A673 (cell line): ENCODE data around the gene IL4R. TPM values are rescaled to one million over a fixed set of nuclear protein-coding genes. Genes with fewer than 3 reads are reported as not detected.
"Not testable (repeated sequence)": the region's sequence is repeated elsewhere in the genome, so short reads cannot be mapped to it uniquely, and the experiment has no call there.

ENCODE experiments used
- BruUV-seq: library from RNA; stranded (reverse); fragments of 400-500 nt; replicated peaks from 2 replicates; lab custom pipeline; 2021; lab: Mats Ljungman, UMichigan
- CTCF ChIA-PET: fragments of 300-600 bp; sonication (Branson Sonifier 250); formaldehyde crosslinking; loops from one replicate; lab custom pipeline; 2022; ENCODE audit warnings: antibody characterized with exemption; lab: Charles Lee
- POLR2A ChIA-PET: fragments of 300-600 bp; sonication (Branson Sonifier 250); formaldehyde crosslinking; loops from one replicate; lab custom pipeline; 2022; ENCODE audit warnings: antibody characterized with exemption; ENCODE audit not compliant: low non-redundant PET; lab: Charles Lee
- DNase-seq: peaks from one replicate; pipeline ENCODE4 v3.0.0-alpha.2; 2015; ENCODE audit warnings: low spot score
- H3K27ac ChIP-seq: fragments of 200-600 bp; sonication (generic); 2 replicates; pipeline ENCODE4 v1.5.1; 2016; ENCODE audit warnings: mixed run types, low read depth, mild to moderate bottlenecking, mixed read lengths, antibody characterized with exemption, low read length; ENCODE audit not compliant: poor library complexity, severe bottlenecking
- H3K27me3 ChIP-seq: fragments of 200-600 bp; sonication (generic); replicated peaks from 2 replicates; pipeline ENCODE4 v1.6.1; 2017; ENCODE audit warnings: mixed run types, low read depth, mild to moderate bottlenecking, mixed read lengths, antibody characterized with exemption, low read length; ENCODE audit not compliant: insufficient read depth, poor library complexity
- H3K36me3 ChIP-seq: fragments of 200-600 bp; sonication (generic); 2 replicates; pipeline ENCODE4 v1.6.1; 2016; ENCODE audit warnings: mixed run types, mild to moderate bottlenecking, mixed read lengths, antibody characterized with exemption, low read length; ENCODE audit not compliant: insufficient read depth, poor library complexity, severe bottlenecking
- H3K4me1 ChIP-seq: fragments of 200-600 bp; sonication (generic); 2 replicates; pipeline ENCODE4 v1.6.1; 2017; ENCODE audit warnings: mixed run types, mild to moderate bottlenecking, mixed read lengths, antibody characterized with exemption, low read length; ENCODE audit not compliant: insufficient read depth, poor library complexity, severe bottlenecking
- H3K4me3 ChIP-seq: fragments of 200-600 bp; sonication (generic); 2 replicates; pipeline ENCODE4 v1.5.1; 2016; ENCODE audit warnings: low read depth, mixed run types, mild to moderate bottlenecking, mixed read lengths, low read length; ENCODE audit not compliant: poor library complexity, severe bottlenecking
- H3K9me3 ChIP-seq: fragments of 200-600 bp; sonication (generic); 2 replicates; pipeline ENCODE4 v1.6.1; 2016; ENCODE audit warnings: mixed run types, low read depth, mild to moderate bottlenecking, mixed read lengths, antibody characterized with exemption, low read length; ENCODE audit not compliant: poor library complexity, severe bottlenecking
- EZH2 ChIP-seq: fragments of 200-600 bp; sonication (generic); IDR thresholded peaks from 2 replicates; pipeline ENCODE4 v1.6.1; 2017; ENCODE audit warnings: borderline replicate concordance, low read depth, mild to moderate bottlenecking, mixed read lengths, antibody characterized with exemption, low read length; ENCODE audit not compliant: poor library complexity, severe bottlenecking
- intact Hi-C: fragments of 100-400 bp; cut with micrococcal nuclease; formaldehyde crosslinking; loops from one replicate; pipeline ENCODE4 v1.10.0; 2022; ENCODE audit not compliant: unreplicated experiment
- total RNA-seq: library from RNA; stranded (reverse); gene quantifications from 2 replicates; pipeline ENCODE4 v1.2.3, GENCODE V29; 2021
- TF ChIP-seq, protein P1 (sequence below): fragments of 300-800, 200-600 bp; sonication (generic); conservative IDR thresholded peaks from 2 replicates; pipeline ENCODE4 v1.5.1; 2017; ENCODE audit warnings: low read depth, mild to moderate bottlenecking, antibody characterized with exemption, low read length, moderate library complexity, mixed read lengths

IL4R gene
- total RNA-seq, 1 experiment from 2014 or later, result 22.9 TPM

DNA sequence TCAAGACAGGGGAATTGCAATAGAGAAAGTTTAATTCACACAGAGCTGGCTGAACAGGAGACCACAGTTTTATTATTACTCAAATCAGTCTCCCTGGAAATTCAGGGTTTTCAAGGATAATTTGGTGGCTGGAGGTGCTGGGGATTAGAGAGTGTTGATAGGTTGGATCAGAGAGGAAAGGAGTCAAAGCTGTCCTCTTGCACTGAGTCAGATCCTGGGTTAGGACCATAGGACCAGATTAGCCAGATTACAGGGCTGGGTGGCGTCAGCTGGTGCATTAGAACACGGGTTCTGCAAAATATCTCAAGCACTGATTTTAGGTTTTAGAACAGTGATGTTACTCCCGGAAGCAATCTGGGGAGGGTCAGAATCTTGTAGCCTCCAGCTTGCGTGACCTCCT is 43.4 kb upstream of the IL4R start:
- H3K4me3 ChIP-seq, result no peak overlapping the region
- no peak overlapping the region for H3K27ac ChIP-seq
- no peak for DNase-seq
- H3K4me1 ChIP-seq, result peaks cover 8% of the 10 kb centered on the region
- ChIA-PET CTCF (no interaction called here), POLR2A (no interaction called here)
- intact Hi-C loops, result no loop called here
- no peaks in the 10 kb centered on the region for H3K36me3 ChIP-seq
- no TSS peak for BruUV-seq
- no peak for TF ChIP-seq EZH2
- TF ChIP-seq, protein P1, sequence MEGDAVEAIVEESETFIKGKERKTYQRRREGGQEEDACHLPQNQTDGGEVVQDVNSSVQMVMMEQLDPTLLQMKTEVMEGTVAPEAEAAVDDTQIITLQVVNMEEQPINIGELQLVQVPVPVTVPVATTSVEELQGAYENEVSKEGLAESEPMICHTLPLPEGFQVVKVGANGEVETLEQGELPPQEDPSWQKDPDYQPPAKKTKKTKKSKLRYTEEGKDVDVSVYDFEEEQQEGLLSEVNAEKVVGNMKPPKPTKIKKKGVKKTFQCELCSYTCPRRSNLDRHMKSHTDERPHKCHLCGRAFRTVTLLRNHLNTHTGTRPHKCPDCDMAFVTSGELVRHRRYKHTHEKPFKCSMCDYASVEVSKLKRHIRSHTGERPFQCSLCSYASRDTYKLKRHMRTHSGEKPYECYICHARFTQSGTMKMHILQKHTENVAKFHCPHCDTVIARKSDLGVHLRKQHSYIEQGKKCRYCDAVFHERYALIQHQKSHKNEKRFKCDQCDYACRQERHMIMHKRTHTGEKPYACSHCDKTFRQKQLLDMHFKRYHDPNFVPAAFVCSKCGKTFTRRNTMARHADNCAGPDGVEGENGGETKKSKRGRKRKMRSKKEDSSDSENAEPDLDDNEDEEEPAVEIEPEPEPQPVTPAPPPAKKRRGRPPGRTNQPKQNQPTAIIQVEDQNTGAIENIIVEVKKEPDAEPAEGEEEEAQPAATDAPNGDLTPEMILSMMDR, result no peak
- H3K27me3 ChIP-seq, result no peaks in the 10 kb centered on the region
- no peaks in the 10 kb centered on the region for H3K9me3 ChIP-seq

DNA sequence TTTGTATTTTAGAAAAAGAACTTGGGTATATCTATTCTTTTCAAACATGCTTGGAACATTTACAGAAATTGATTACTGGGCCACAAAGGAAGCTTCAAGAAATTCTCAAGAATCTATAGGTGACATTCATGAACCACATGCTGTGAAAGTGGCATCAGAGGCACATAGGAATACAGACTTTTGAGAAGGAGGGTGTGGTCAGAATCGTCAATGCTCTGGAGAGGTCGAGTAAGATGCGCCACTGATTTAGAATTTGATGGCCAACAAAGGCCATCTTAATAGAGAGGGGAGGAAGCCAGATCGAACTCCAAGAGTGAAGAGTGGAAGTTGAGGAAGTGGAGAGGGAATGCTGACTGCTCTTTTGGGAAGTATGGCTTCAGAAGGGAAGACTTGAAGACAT is 41.7 kb upstream of the IL4R start:
- intact Hi-C loops, result no loop called here
- ChIA-PET POLR2A (no interaction called here), CTCF (no interaction called here)
- DNase-seq, result no peak
- Histone ChIP-seq H3K36me3 (no peaks in the 10 kb centered on the region), H3K4me3 (no peak overlapping the region), H3K9me3 (no peaks in the 10 kb centered on the region), H3K4me1 (peaks cover 8% of the 10 kb centered on the region), H3K27ac (no peak overlapping the region), H3K27me3 (no peaks in the 10 kb centered on the region)
- BruUV-seq, result no TSS peak
- TF ChIP-seq, protein P1, result no peak
- no peak for TF ChIP-seq EZH2

DNA sequence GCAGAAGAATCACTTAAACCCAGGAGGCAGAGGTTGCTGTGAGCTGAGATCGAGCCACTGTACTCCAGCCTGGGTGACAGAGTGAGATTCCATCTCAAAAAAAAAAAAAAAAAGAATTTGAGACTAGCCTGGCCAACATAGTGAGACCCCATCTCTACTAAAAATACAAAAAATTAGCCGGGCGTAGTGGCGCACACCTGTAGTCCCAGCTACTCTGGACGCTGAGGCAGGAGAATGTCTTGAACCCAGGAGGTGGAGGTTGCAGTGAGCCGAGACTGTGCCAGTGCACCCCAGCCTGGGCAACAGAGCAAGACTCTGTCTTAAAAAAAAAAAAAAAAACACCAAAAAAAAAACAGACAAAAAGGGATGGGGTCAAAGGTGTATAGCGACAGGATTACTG is 41.1 kb upstream of the IL4R start:
- CTCF ChIA-PET, BruUV-seq, intact Hi-C loops, H3K36me3 ChIP-seq, H3K27me3 ChIP-seq, H3K4me3 ChIP-seq, H3K9me3 ChIP-seq, H3K27ac ChIP-seq, DNase-seq, H3K4me1 ChIP-seq: not testable (repeated sequence)
- POLR2A ChIA-PET, result interaction anchor here (0.6 kb wide), 1 partner anchor 10 kb away, joined by 3 read pairs; no protein-coding TSS in a partner anchor

DNA sequence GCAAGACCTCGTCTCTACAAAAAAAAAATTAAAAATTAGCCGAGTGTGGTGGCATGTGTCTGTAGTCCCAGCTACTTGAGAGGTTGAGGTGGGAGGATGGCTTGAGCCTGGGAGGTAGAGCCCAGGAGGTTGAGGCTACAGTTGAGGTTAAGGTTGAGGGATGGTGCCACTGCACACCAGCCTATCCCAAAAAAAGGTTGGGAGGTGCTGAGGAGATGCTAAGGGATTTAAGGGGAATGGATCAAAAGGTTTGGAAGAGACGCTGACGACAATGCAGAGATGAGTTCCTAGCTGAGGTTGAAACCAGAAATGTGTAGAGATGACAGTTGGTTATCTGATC is 40.5 kb upstream of the IL4R start:
- Histone ChIP-seq H3K4me1 (peaks cover 8% of the 10 kb centered on the region), H3K4me3 (no peak overlapping the region), H3K27me3 (no peaks in the 10 kb centered on the region), H3K27ac (no peak overlapping the region), H3K9me3 (no peaks in the 10 kb centered on the region), H3K36me3 (no peaks in the 10 kb centered on the region)
- intact Hi-C loops, result no loop called here
- no TSS peak for BruUV-seq
- no peak for DNase-seq
- TF ChIP-seq EZH2, result no peak
- TF ChIP-seq, protein P1, result no peak
- ChIA-PET CTCF (no interaction called here), POLR2A (interaction anchor here (0.6 kb wide), 1 partner anchor 10 kb away, joined by 3 read pairs; no protein-coding TSS in a partner anchor)
